ENCODE measurements around the gene PAX2. TPM values are rescaled to one million over a fixed set of nuclear protein-coding genes. Genes with fewer than 3 reads are reported as not detected.

PAX2 gene
- total RNA-seq, 2 experiments from 2014 or later = not detected

DNA sequence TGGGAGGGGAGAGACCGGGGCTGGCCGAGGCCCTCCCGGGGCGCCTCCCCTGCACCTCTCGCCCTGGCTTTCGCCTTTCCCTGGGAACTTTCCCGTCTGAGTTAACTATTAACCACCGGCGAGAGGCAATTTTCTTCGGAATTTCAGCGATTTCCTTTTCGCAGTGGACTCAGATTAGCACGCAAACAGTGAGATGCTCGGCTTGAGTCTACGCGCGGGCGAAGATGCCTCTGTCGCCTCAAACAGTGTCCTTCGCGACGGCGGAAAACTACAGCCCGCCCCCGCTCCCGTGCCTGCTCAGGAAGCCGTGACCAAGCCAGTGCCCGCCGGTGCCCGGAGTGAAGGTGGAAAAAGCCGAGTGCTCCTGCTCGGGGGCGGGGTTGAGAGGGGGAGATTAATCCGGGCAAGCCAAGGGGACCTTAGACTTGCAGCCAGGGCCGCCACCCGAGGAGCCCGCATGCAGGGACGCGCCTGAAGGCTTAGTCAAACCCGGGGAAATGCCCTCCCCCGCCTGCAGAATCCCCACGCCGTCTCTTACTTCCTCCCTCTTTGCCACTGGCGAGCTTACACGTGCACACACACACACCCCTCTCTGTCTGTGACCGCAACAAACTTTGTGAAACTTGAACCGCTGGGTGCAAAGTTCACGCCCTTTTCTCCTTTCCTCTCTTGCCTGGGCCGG is 14.5 kb upstream of the PAX2 start:
- no peaks in the 10 kb centered on the region for H3K36me3 Mint-ChIP-seq
- H3K4me1 Mint-ChIP-seq = peaks cover 13% of the 10 kb centered on the region
- POLR2A ChIA-PET = no interaction called here
- peaks cover 93% of the 10 kb centered on the region for H3K27me3 Mint-ChIP-seq
- peak overlapping the region; percentile 70 for H3K4me3 Mint-ChIP-seq
- DNase-seq (no peak), ATAC-seq (ENCODE audit: low read depth) (peak; percentile 43)
- no peaks in the 10 kb centered on the region for H3K9me3 Mint-ChIP-seq
- H3K27ac Mint-ChIP-seq = no peak overlapping the region

DNA sequence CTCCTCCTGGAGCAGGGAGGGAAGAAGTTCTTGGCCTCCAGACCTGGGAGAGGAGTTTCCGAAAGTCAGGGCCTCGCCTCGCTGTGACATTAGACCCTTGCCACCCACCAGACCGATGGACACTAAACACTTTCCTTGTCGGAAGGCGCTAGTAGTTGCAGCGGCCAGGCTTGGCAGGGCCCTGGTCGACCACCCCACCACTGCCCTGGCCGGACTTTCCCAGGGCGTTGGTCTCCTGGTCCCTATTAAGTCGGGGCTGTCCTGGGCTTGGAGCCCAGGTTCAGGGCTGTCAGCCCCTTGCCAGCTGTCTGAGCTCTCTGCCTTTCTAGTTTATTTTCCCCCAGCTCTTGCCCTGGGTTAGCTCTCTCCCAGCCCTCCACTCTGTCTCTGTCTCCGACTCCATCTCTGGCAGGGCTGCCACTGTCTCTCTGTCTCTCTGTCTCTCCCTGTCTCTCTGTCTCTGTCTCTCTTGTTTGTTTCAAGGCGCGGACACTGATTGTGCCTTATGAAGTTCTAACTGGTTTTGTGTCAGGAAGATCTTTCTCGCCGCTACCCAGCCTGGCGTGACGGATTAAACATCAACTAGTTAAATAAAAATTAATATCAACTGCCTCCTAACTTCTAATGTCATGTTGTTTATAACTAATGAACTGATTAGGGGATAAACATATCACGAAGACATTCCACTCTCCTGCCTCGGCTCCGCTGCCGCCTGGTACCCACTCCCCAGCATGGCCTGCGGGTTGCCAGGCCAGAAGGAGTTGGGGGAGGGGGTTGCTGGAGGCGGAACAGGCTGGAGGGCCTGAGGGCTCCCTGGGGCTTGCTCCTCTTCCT is 13.8 kb upstream of the PAX2 start:
- DNase-seq (no peak), ATAC-seq (ENCODE audit: low read depth) (no peak)
- POLR2A ChIA-PET = no interaction called here
- H3K4me3 Mint-ChIP-seq = peak overlapping the region; percentile 70
- no peaks in the 10 kb centered on the region for H3K36me3 Mint-ChIP-seq
- H3K27me3 Mint-ChIP-seq = peaks cover 93% of the 10 kb centered on the region
- H3K4me1 Mint-ChIP-seq = peaks cover 13% of the 10 kb centered on the region
- H3K27ac Mint-ChIP-seq = no peak overlapping the region
- H3K9me3 Mint-ChIP-seq = no peaks in the 10 kb centered on the region

- no peak overlapping the region for H3K4me3 Mint-ChIP-seq
- DNase-seq (no peak), ATAC-seq (ENCODE audit: low read depth) (no peak)
- H3K36me3 Mint-ChIP-seq = no peaks in the 10 kb centered on the region
- POLR2A ChIA-PET = no interaction called here
- no peak overlapping the region for H3K27ac Mint-ChIP-seq
- no peaks in the 10 kb centered on the region for H3K9me3 Mint-ChIP-seq
- H3K4me1 Mint-ChIP-seq = peaks cover 15% of the 10 kb centered on the region
- H3K27me3 Mint-ChIP-seq = peaks cover 95% of the 10 kb centered on the region
Measured at GRCh38 chr10:100732241-100732596, 13.2 kb upstream of the PAX2 start.

DNA sequence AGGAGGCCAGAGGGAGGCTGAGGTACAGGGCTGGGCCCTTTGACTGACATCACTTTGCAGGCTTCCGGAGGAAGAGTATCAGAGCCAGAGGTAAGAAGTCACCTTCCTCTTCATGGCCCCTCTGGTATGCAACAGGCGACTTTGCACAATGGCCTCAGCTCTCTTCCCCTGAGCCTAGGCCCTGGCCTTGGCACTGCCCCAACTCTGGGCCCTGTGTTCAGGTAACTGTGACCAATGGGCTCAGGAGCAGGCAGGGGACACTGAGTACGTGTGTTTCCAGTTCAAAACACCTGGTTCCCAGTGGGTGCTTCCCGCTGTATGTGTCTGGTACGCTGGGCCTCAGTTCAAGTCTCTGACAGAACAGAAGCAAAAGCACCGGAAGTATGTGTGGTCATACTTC is 12.1 kb upstream of the PAX2 start:
- DNase-seq (no peak), ATAC-seq (ENCODE audit: low read depth) (no peak)
- no peaks in the 10 kb centered on the region for H3K36me3 Mint-ChIP-seq
- H3K9me3 Mint-ChIP-seq = no peaks in the 10 kb centered on the region
- H3K4me1 Mint-ChIP-seq = peaks cover 21% of the 10 kb centered on the region
- no peak overlapping the region for H3K4me3 Mint-ChIP-seq
- H3K27ac Mint-ChIP-seq = no peak overlapping the region
- POLR2A ChIA-PET = no interaction called here
- H3K27me3 Mint-ChIP-seq = peaks cover 95% of the 10 kb centered on the region

GRCh38 chr10:100734295-100735086 is 10.9 kb upstream of the PAX2 start:
- POLR2A ChIA-PET = no interaction called here
- Mint-ChIP-seq H3K36me3 (no peaks in the 10 kb centered on the region), H3K27ac (no peak overlapping the region)

GRCh38 chr10:100735087-100735336 is 10.4 kb upstream of the PAX2 start:
- POLR2A ChIA-PET = no interaction called here
- H3K4me1 Mint-ChIP-seq = peaks cover 21% of the 10 kb centered on the region
- H3K4me3 Mint-ChIP-seq = peak overlapping the region; percentile 18

More at GRCh38 chr10:100734295-100735086, 10.9 kb upstream of the PAX2 start:
- Mint-ChIP-seq H3K27me3 (peaks cover 95% of the 10 kb centered on the region), H3K9me3 (no peaks in the 10 kb centered on the region), H3K4me3 (no peak overlapping the region), H3K4me1 (peaks cover 21% of the 10 kb centered on the region)
- DNase-seq = no peak
- no peak for ATAC-seq (ENCODE audit: low read depth)

GRCh38 chr10:100735337-100736143 is 9.8 kb upstream of the PAX2 start:
- no peaks in the 10 kb centered on the region for H3K9me3 Mint-ChIP-seq
- DNase-seq = no peak
- peaks cover 96% of the 10 kb centered on the region for H3K27me3 Mint-ChIP-seq
- no peaks in the 10 kb centered on the region for H3K36me3 Mint-ChIP-seq
- H3K4me3 Mint-ChIP-seq = no peak overlapping the region
- POLR2A ChIA-PET = no interaction called here
- ATAC-seq (ENCODE audit: low read depth) = peak; percentile 22
- H3K4me1 Mint-ChIP-seq = peaks cover 19% of the 10 kb centered on the region
- no peak overlapping the region for H3K27ac Mint-ChIP-seq

More at GRCh38 chr10:100735087-100735336, 10.4 kb upstream of the PAX2 start:
- no peak overlapping the region for H3K27ac Mint-ChIP-seq
- ATAC-seq (ENCODE audit: low read depth) (no peak), DNase-seq (no peak)
- no peaks in the 10 kb centered on the region for H3K36me3 Mint-ChIP-seq
- peaks cover 96% of the 10 kb centered on the region for H3K27me3 Mint-ChIP-seq
- no peaks in the 10 kb centered on the region for H3K9me3 Mint-ChIP-seq

DNA sequence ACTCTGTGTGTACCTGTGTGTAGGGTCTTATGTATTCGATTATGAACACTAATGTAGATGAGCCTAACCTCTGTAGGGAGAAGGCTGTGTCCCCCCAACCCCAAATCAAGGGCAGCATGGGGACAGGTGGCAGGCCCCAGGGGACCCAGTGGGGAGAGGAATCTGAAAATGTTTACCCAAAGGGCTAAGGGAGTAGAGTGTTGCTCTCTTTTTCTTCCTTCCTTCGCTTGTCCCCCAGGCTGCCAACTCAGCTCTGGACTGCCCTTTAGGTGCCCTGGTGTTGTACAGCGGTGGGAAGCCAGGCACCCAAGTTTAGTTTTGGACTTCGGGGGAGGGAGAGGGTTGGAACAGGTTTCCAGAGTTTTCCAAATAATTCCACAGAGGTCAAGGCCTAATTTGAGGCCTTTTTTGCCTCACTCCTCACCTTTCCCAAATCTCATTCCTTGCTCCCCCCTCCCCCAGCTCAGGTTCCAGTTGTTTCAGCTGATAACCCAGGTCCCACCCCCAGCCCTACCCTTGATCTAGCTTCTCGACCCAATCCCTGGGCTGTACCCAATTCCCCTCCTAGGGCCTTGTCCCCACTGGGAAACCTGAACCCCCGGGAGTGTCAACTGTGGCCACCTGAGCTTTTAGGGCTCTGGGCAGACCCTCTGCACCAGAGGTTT is 9.1 kb upstream of the PAX2 start:
- no peaks in the 10 kb centered on the region for H3K9me3 Mint-ChIP-seq
- peaks cover 97% of the 10 kb centered on the region for H3K27me3 Mint-ChIP-seq
- H3K36me3 Mint-ChIP-seq = no peaks in the 10 kb centered on the region
- POLR2A ChIA-PET = no interaction called here
- H3K4me1 Mint-ChIP-seq = peaks cover 17% of the 10 kb centered on the region
- no peak for DNase-seq
- H3K27ac Mint-ChIP-seq = no peak overlapping the region
- ATAC-seq (ENCODE audit: low read depth) = no peak
- H3K4me3 Mint-ChIP-seq = no peak overlapping the region

GRCh38 chr10:100736809-100737354 is 8.5 kb upstream of the PAX2 start:
- Mint-ChIP-seq H3K27ac (no peak overlapping the region), H3K36me3 (no peaks in the 10 kb centered on the region), H3K4me1 (peaks cover 17% of the 10 kb centered on the region), H3K27me3 (peaks cover 97% of the 10 kb centered on the region), H3K4me3 (peak overlapping the region; percentile 43), H3K9me3 (no peaks in the 10 kb centered on the region)
- POLR2A ChIA-PET = no interaction called here
- ATAC-seq (ENCODE audit: low read depth) (no peak), DNase-seq (no peak)

DNA sequence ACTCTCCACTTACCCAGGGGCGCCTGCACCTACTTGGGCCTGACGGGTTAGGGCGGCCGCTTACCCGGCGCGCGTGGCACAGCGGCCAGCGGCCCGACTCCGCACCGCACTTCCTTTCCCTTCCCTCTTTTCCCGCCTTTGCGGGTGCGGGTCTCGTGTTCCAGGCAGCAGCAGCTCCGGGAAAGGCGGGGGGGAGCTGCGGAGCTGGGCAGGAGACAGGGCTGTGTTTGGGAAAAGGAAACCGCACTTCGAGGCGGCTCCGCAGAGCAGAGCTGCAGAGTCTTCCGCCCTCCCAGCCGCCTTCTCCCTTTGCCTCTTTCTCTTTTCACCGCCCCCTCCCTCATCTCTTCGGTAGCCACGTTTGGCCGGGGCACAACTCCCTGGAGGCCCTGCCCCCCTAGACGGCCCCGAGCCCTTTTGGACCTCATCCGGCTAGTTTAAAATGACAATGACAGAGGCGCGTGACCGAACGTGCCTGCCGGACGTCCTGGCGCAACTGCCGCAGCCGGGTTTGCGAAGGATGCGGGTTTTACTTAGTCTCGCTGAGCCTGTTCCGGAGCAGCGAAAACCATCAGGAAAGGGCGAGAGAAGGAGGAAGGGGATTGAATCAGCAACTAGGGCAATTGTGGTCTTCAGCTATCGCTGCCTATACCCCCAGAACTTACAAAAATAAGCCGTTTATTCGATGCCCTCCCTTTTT is 7.9 kb upstream of the PAX2 start:
- H3K4me1 Mint-ChIP-seq = peaks cover 16% of the 10 kb centered on the region
- POLR2A ChIA-PET = interaction anchor here (0.6 kb wide), 1 partner anchor 10 kb away, joined by 5 read pairs; no protein-coding TSS in a partner anchor
- peaks cover 97% of the 10 kb centered on the region for H3K27me3 Mint-ChIP-seq
- H3K27ac Mint-ChIP-seq = no peak overlapping the region
- H3K9me3 Mint-ChIP-seq = no peaks in the 10 kb centered on the region
- peak overlapping the region; percentile 72 for H3K4me3 Mint-ChIP-seq
- ATAC-seq (ENCODE audit: low read depth) (no peak), DNase-seq (peak; percentile 56)
- no peaks in the 10 kb centered on the region for H3K36me3 Mint-ChIP-seq

DNA sequence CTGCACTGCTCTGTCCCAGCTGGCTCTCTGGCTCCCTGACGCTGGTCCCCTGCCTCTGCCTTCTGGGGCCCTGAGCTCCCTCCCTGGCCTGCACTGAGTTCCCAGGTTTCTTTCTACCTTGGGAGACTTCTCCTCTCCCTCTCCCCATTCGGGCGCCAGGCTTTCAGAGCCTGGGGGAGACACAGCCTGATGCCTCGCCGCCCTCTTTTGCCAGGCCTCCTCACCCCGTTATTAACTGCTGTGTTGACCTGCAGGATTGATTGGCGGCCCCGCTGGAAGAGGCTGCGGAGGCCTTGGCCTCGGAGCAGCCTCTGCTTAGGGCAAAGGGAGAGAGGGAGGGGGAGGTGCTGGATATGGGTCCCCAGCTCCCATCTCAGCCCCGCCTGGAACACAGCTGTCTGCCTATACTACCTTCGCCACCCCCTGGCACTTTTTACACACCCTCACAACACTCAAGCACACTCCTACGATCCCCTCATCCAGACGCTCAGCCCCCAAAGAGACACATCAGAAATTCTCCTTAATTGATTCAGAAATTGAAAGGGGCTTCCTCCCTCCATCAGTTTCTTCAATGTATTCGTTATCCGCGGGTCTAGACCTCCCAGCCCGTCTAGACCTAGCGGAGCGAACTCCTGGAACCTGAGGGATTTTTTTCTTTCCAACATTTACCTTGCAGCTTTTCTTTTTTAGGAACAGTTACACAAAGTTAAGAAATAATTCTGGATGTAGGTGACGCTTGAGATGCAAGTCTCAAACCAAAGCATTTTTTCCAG is 7.1 kb upstream of the PAX2 start:
- H3K9me3 Mint-ChIP-seq = no peaks in the 10 kb centered on the region
- peak overlapping the region; percentile 54 for H3K4me3 Mint-ChIP-seq
- ATAC-seq (ENCODE audit: low read depth) = no peak
- peaks cover 97% of the 10 kb centered on the region for H3K27me3 Mint-ChIP-seq
- DNase-seq = no peak
- no peak overlapping the region for H3K27ac Mint-ChIP-seq
- peaks cover 16% of the 10 kb centered on the region for H3K4me1 Mint-ChIP-seq
- POLR2A ChIA-PET = interaction anchor here (0.6 kb wide), 1 partner anchor 9 kb away, joined by 5 read pairs; no protein-coding TSS in a partner anchor
- no peaks in the 10 kb centered on the region for H3K36me3 Mint-ChIP-seq

Measured in activated naive CD8-positive, alpha-beta T cell treated with anti-CD3 and anti-CD28 coated beads, Interleukin-2, amount 10 ng/mL, durations not matched to agents 7 days and 5 days (primary cell).